GM12878 (cell line): ENCODE data around the gene GPSM1.

Experiments used
- BCL11A ChIP-seq: IDR thresholded peaks from 2 replicates; pipeline ENCODE4 v1.6.1; 2011; ENCODE audit warnings: low read depth, low read length
- CTCF ChIP-seq, 3 experiments: IDR thresholded peaks in 2 of 3; conservative IDR thresholded peaks in 1 of 3; 2 replicates each; pipeline ENCODE4 v1.5.1; 2011; ENCODE audit warnings: low read depth in 3 of 3, low read length in 3 of 3, mild to moderate bottlenecking in 3 of 3, control low read depth in 2 of 3, moderate library complexity in 2 of 3, inconsistent platforms in 1 of 3, mixed read lengths in 1 of 3; ENCODE audit not compliant: control insufficient read depth in 2 of 3, insufficient read depth in 1 of 3; ENCODE audit errors: extremely low read depth in 1 of 3
- EED ChIP-seq: sonication (generic); IDR thresholded peaks from 2 replicates; pipeline ENCODE4 v1.6.1; 2016; ENCODE audit warnings: antibody characterized with exemption, low read depth
- EZH2 ChIP-seq: IDR thresholded peaks from 2 replicates; pipeline ENCODE4 v1.6.1; 2012; ENCODE audit warnings: low read depth, mild to moderate bottlenecking, control low read depth, inconsistent platforms, low read length, borderline replicate concordance; ENCODE audit not compliant: control insufficient read depth
- FOS ChIP-seq: IDR thresholded peaks from 3 replicates; pipeline ENCODE4 v1.6.1; 2011; ENCODE audit warnings: borderline replicate concordance; ENCODE audit not compliant: insufficient read length; ENCODE audit errors: extremely low read depth
- HDAC6 ChIP-seq: fragments of 200-600 bp; sonication (generic); IDR thresholded peaks from one replicate; pipeline ENCODE4 v1.8.0; 2017; ENCODE audit warnings: antibody characterized with exemption; ENCODE audit not compliant: unreplicated experiment
- MYC ChIP-seq: IDR thresholded peaks from 2 replicates; pipeline ENCODE4 v1.6.1; 2011; ENCODE audit warnings: mild to moderate bottlenecking, low read length, moderate library complexity, inconsistent platforms; ENCODE audit not compliant: insufficient read depth, insufficient replicate concordance, insufficient read length, severe bottlenecking
- NKRF ChIP-seq: fragments of 450-650 bp; conservative IDR thresholded peaks from 2 replicates; pipeline ENCODE4 v1.6.1; 2017; ENCODE audit warnings: mild to moderate bottlenecking, moderate library complexity
- RAD21 ChIP-seq: IDR thresholded peaks from 2 replicates; pipeline ENCODE4 v1.6.1; 2011; ENCODE audit warnings: mild to moderate bottlenecking, low read depth, low read length, moderate library complexity; ENCODE audit not compliant: insufficient read depth
- SUZ12 ChIP-seq: fragments of 200-600 bp; sonication (generic); IDR thresholded peaks from one replicate; pipeline ENCODE4 v1.6.1; 2018; ENCODE audit warnings: antibody characterized with exemption, mild to moderate bottlenecking; ENCODE audit not compliant: unreplicated experiment

- TF ChIP-seq SUZ12 (no peak), CTCF (IDR thresholded peaks at IDR 0.05 in 2 of 3, conservative IDR thresholded peaks at IDR 0.05 in 1 of 3; ENCODE audit: control insufficient read depth in 2 of 3, extremely low read depth in 1 of 3, insufficient read depth in 1 of 3, low read depth in 3 of 3, low read length in 3 of 3) (no peak), FOS (no peak), RAD21 (no peak), NKRF (no peak), BCL11A (no peak), EZH2 (no peak), HDAC6 (no peak), MYC (no peak), EED (no peak)
These were observed 22.4 kb upstream of the GPSM1 start for GRCh38 chr9:136304981-136305380.
